Daoy (cell line): ENCODE data around the gene JMJD8. TPM values are rescaled to one million over a fixed set of nuclear protein-coding genes. Genes with fewer than 3 reads are reported as not detected.
A peak's percentile ranks its signal among the peaks of the same experiment; 100 is the strongest.
"Not testable (repeated sequence)": the region's sequence is repeated elsewhere in the genome, so short reads cannot be mapped to it uniquely, and the experiment has no call there.

Experiments used
- DNase-seq: peaks from one replicate; pipeline ENCODE4 v3.0.0-alpha.2; 2015; ENCODE audit warnings: low read depth
- total RNA-seq: library from RNA; depleted of rRNA; stranded (reverse); fragments of >200 nt; shearing (Covaris generic); gene quantifications from 2 replicates; pipeline ENCODE4 v1.2.3, GENCODE V29; 2014

The JMJD8 gene
- total RNA-seq, 1 experiment from 2014 or later, result 37.1 TPM

GRCh38 chr16:692356-693108 is 8.4 kb upstream of the JMJD8 start:
- DNase-seq, result no peak

- DNase-seq, result not testable (repeated sequence)
Measured at GRCh38 chr16:691242-691641, 7.1 kb upstream of the JMJD8 start.

- DNase-seq, result no peak
Measured at GRCh38 chr16:689175-689897, 5.2 kb upstream of the JMJD8 start.

- DNase-seq, result no peak
Measured at GRCh38 chr16:687499-687898, 3.4 kb upstream of the JMJD8 start.

- DNase-seq, result no peak
Measured at GRCh38 chr16:686459-687260, 2.5 kb upstream of the JMJD8 start.

GRCh38 chr16:685967-686366 is 1.8 kb upstream of the JMJD8 start:
- peak; percentile 64 for DNase-seq

- DNase-seq, result no peak
Measured at GRCh38 chr16:684961-685696, 995 bp upstream of the JMJD8 start.

GRCh38 chr16:683396-684070 is 601 bp downstream of the JMJD8 start:
- DNase-seq, result no peak

- DNase-seq, result no peak
Measured at GRCh38 chr16:682493-683395, 1.4 kb downstream of the JMJD8 start.

- no peak for DNase-seq
Measured at GRCh38 chr16:681746-682427, 2.2 kb downstream of the JMJD8 start.

GRCh38 chr16:680967-681745 is 3.0 kb downstream of the JMJD8 start:
- peak; percentile 59 for DNase-seq

- no peak for DNase-seq
Measured at GRCh38 chr16:680625-680945, 3.5 kb downstream of the JMJD8 start.

GRCh38 chr16:679814-680624 is 4.1 kb downstream of the JMJD8 start, which contains the start of gene STUB1:
Gene STUB1, plus strand, starts transcription at chr16:680410. Its CDS starts 116 bp downstream, at chr16:680526.
- peak; percentile 87 for DNase-seq

- DNase-seq, result peak; percentile 76
Measured at GRCh38 chr16:678858-679813, 5.0 kb downstream of the JMJD8 start.

- DNase-seq, result no peak
Measured at GRCh38 chr16:678209-678857, 5.8 kb downstream of the JMJD8 start.
